Tibial nerve (tissue), 4 donors: Measurements from ENCODE around the gene NCOA1. TPM values are rescaled to one million over a fixed set of nuclear protein-coding genes. Genes with fewer than 3 reads are reported as not detected.
"Not testable (repeated sequence)": the region's sequence is repeated elsewhere in the genome, so short reads cannot be mapped to it uniquely, and the experiment has no call there.

Source experiments
- DNase-seq, 2 donors: peaks; one replicate each; pipeline ENCODE4 v3.0.0-alpha.2; 2019; ENCODE audit warnings: low spot score in 2 of 2
- H3K27ac ChIP-seq, 4 donors: fragments of 200-600 bp; sonication (generic) in 3 of 4; one replicate each; pipeline ENCODE4 v1.5.1; 2017 to 2019; ENCODE audit warnings: mild to moderate bottlenecking in 1 of 4
- H3K27me3 ChIP-seq, 2 donors: fragments of 200-600 bp; sonication (generic) in 1 of 2; one replicate each; pipeline versions ENCODE4 v1.5.1 to v1.6.0; 2017 to 2019
- H3K36me3 ChIP-seq, 3 donors: fragments of 200-600 bp; sonication (generic); one replicate each; pipeline ENCODE4 v1.5.1; 2018 to 2019
- H3K4me1 ChIP-seq, 4 donors: fragments of 200-600 bp; sonication (generic) in 3 of 4; one replicate each; pipeline ENCODE4 v1.5.1; 2017 to 2019
- H3K4me3 ChIP-seq, 4 donors: fragments of 200-600 bp; sonication (generic) in 3 of 4; one replicate each; pipeline ENCODE4 v1.5.1; 2017 to 2019; ENCODE audit warnings: mild to moderate bottlenecking in 1 of 4, moderate library complexity in 1 of 4
- H3K9me3 ChIP-seq, 4 donors: fragments of 200-600 bp; sonication (generic) in 3 of 4; one replicate each; pipeline ENCODE4 v1.5.1; 2017 to 2019
- EP300 ChIP-seq, 2 donors: sonication (generic); formaldehyde crosslinking; IDR thresholded peaks; one replicate each; pipeline ENCODE4 v1.6.1; 2017; ENCODE audit warnings: antibody characterized with exemption in 2 of 2, mild to moderate bottlenecking in 1 of 2
- POLR2A ChIP-seq, 2 donors: fragments of 450-650 bp; IDR thresholded peaks; one replicate each; pipeline ENCODE4 v1.6.1; 2017; ENCODE audit warnings: antibody characterized with exemption in 2 of 2, mild to moderate bottlenecking in 2 of 2, moderate library complexity in 2 of 2
- WGBS, 2 donors: methylation state at CpG; one replicate each; pipeline ENCODE4 v1.1.5; 2018; 5-methylcytosine and 5-hydroxymethylcytosine counted together
- total RNA-seq, 4 donors: library from RNA; depleted of rRNA; stranded (reverse); fragments of >200 nt; gene quantifications; one replicate each; pipeline ENCODE4 v1.1.0, GENCODE V29; 2016
- TF ChIP-seq, protein P1 (sequence below), 5 experiments: fragments of 200-600 bp in 3 of 5; fragments of 450-650 bp in 2 of 5; sonication (generic) in 3 of 5; IDR thresholded peaks; one replicate each; pipeline ENCODE4 v1.5.1; 2016 to 2019; ENCODE audit warnings: antibody characterized with exemption in 5 of 5, mild to moderate bottlenecking in 3 of 5, moderate library complexity in 2 of 5

NCOA1 gene
- total RNA-seq, 4 donors from 2014 or later: 57.0 to 78.9 (median 59.3) TPM

DNA sequence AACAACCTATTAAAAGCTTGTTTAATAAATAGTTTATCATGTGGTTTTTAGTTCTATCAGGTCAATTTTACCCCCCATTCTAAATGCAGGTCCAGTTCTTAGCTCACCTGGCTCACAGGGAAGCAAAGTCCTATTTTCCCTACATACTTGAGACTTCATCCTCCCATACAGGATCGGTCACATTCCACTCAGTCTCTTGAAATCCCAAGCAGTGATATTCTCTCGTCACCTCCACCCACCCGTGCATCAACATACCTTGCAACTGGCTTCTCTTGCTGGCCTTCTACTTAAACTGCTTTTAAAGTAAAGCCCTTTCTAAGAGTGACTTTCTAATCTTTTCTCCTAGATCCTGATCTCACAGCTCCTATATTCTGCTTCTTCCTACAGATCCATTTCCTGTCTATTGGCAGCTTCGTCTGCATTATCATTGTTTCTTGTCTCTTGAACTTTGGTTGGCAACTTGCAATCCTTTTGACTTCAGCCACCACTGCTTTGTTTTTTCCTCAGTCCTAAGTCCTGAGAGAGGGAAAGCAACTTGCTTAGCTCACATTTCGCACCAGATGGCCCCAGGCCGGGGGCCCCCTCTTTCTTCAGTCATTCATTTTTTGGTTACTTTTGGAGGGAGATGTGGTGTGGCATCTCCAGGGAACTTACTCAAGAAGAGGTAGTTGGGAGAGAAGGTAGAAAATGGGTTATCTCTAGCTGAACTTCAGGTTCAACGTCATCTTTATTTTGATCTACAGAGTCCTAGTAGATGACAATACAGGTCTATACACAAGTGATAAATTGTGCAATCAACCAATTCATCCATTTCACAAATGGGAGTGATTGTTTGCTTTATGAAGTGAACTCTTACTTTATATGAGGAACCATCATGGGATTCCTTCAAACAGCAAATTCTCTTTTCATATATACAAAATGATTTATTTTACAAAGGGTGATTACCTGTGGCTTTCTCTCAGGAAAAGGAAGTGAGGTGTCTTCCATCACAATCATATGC is 23.9 kb upstream of the NCOA1 start:
- no peak for DNase-seq
- TF ChIP-seq POLR2A (IDR thresholded peaks at IDR 0.05): no peak
- TF ChIP-seq EP300 (IDR thresholded peaks at IDR 0.05): no peak
- TF ChIP-seq, protein P1, sequence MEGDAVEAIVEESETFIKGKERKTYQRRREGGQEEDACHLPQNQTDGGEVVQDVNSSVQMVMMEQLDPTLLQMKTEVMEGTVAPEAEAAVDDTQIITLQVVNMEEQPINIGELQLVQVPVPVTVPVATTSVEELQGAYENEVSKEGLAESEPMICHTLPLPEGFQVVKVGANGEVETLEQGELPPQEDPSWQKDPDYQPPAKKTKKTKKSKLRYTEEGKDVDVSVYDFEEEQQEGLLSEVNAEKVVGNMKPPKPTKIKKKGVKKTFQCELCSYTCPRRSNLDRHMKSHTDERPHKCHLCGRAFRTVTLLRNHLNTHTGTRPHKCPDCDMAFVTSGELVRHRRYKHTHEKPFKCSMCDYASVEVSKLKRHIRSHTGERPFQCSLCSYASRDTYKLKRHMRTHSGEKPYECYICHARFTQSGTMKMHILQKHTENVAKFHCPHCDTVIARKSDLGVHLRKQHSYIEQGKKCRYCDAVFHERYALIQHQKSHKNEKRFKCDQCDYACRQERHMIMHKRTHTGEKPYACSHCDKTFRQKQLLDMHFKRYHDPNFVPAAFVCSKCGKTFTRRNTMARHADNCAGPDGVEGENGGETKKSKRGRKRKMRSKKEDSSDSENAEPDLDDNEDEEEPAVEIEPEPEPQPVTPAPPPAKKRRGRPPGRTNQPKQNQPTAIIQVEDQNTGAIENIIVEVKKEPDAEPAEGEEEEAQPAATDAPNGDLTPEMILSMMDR (IDR thresholded peaks at IDR 0.05): no peak
- no peak overlapping the region for H3K4me3 ChIP-seq
- 77 to 81% methylated on average over 7 of the region's 7 CpGs for WGBS, 2 donors
- no peaks in the 10 kb centered on the region for H3K27me3 ChIP-seq
- no peaks in the 10 kb centered on the region for H3K4me1 ChIP-seq
- H3K9me3 ChIP-seq: no peaks in the 10 kb centered on the region
- H3K27ac ChIP-seq: no peak overlapping the region
- no peaks in the 10 kb centered on the region for H3K36me3 ChIP-seq

DNA sequence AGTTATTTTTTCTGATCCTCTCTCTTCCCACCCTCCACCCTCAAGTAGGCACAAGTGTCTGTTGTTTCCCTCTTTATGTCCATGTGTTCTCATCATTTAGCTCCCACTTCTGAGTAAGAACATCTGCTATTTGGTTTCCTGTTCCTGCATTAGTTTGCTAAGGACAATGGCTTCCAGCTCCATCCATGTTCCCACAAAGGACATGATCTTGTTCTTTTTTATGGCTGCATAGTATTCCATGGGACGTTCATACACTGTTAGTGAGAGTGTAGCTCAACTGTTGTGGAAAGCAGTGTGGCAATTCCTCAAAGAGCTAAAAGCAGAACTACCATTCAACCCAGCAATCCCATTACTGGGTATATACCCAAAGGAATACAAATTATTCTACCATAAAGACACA is 22.6 kb upstream of the NCOA1 start:
- not testable (repeated sequence) for H3K4me1 ChIP-seq, H3K27ac ChIP-seq, DNase-seq, H3K36me3 ChIP-seq, H3K27me3 ChIP-seq, H3K9me3 ChIP-seq, H3K4me3 ChIP-seq
- 88 to 93% methylated on average over 1 of the region's 1 CpG for WGBS, 2 donors

DNA sequence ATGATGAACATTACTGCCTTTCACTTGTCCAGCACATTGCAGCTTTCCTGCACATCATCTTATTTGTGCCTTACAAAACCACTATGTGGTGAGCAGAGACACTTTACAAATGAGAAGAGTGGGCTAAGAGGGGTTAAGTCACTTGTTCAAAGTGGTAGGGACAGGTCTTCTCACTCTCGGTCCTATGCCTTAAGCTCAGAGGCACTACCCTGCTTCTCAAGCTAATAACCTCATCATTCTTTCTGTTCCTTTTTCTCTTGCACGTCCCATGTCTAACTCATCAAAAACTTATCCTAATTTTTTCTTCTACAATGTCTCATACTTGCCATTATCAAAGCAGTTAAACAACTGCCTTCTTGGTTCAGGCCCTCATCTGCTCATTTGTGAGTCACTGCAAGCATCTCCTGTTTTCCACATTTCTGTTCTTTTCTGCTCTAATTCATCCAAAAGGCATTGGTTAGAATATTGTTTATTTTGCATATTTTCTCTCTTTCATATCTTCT is 21.9 kb upstream of the NCOA1 start:
- Histone ChIP-seq H3K27me3 (no peaks in the 10 kb centered on the region), H3K4me3 (no peak overlapping the region), H3K36me3 (no peaks in the 10 kb centered on the region), H3K4me1 (no peaks in the 10 kb centered on the region), H3K27ac (no peak overlapping the region), H3K9me3 (no peaks in the 10 kb centered on the region)
- WGBS, 2 donors: 55 to 66% methylated on average over 2 of the region's 2 CpGs
- no peak for DNase-seq
- TF ChIP-seq, protein P1 (IDR thresholded peaks at IDR 0.05): no peak
- TF ChIP-seq EP300 (IDR thresholded peaks at IDR 0.05) (no peak), POLR2A (IDR thresholded peaks at IDR 0.05) (no peak)

DNA sequence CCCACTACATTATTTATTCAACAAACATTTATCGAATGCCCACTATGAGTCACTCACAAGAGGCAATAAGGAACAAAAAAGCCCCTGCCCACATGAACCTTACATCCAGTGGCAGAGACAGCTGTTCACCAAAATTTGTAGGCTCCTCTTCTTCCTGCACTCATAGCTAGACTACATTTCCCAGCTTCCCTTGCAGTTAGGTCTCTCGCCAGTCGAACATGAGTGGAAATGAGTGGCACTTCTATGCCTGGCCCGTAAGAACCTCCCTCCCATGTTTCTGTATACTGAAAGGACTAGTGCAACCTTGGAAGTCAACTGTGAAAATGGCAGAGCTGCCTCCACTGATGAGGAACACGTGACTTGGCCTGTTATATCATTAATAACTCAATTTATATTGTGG is 19.4 kb upstream of the NCOA1 start:
- Histone ChIP-seq H3K27me3 (no peaks in the 10 kb centered on the region), H3K4me1 (no peaks in the 10 kb centered on the region), H3K27ac (no peak overlapping the region), H3K9me3 (no peaks in the 10 kb centered on the region), H3K36me3 (no peaks in the 10 kb centered on the region), H3K4me3 (no peak overlapping the region)
- whole genome bisulfite sequencing, 2 donors: 56 to 67% methylated on average over 5 of the region's 5 CpGs
- TF ChIP-seq POLR2A (IDR thresholded peaks at IDR 0.05) (no peak), EP300 (IDR thresholded peaks at IDR 0.05) (no peak)
- TF ChIP-seq, protein P1 (IDR thresholded peaks at IDR 0.05): no peak
- no peak for DNase-seq

DNA sequence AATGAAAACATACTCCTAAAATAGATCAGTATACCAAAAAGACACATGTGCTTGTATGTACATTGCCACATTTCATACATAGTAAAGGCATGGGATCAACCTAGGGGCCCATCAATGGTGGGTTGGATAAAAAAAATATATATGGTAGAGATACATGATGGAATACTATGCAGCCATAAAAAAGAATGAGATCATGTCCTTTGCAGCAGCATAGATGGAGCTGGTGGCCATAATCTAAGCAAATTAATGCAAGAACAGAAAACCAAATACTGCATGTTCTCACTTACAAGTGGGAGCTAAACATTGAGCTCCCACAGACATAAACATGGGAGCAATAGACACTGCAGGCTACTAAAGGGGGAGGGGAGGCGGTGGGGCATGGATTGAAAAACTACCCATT is 18.6 kb upstream of the NCOA1 start:
- H3K4me1 ChIP-seq: no peaks in the 10 kb centered on the region
- no peak overlapping the region for H3K27ac ChIP-seq
- no peaks in the 10 kb centered on the region for H3K36me3 ChIP-seq
- no peak overlapping the region for H3K4me3 ChIP-seq
- H3K9me3 ChIP-seq: no peaks in the 10 kb centered on the region
- 89 to 97% methylated on average over 1 of the region's 1 CpG for WGBS, 2 donors
- DNase-seq: no peak
- TF ChIP-seq EP300 (IDR thresholded peaks at IDR 0.05) (no peak), POLR2A (IDR thresholded peaks at IDR 0.05) (no peak)
- TF ChIP-seq, protein P1 (IDR thresholded peaks at IDR 0.05): no peak
- H3K27me3 ChIP-seq: no peaks in the 10 kb centered on the region
